ENCODE results near the gene SERHL2. TPM values are rescaled to one million over a fixed set of nuclear protein-coding genes. Genes with fewer than 3 reads are reported as not detected.

SERHL2 gene
- polyA plus RNA-seq, 1 donor (not counting 4 experiments of a cell fraction or from before 2014, with no cell fraction given), result 2.5 TPM

GRCh38 chr22:42561856-42562255 lies 8.1 kb downstream of the SERHL2 start:
- Histone ChIP-seq H3K9me1 (ENCODE audit: control insufficient read depth, extremely low read depth, insufficient read depth, low read length) (no peaks in the 10 kb centered on the region), H3K4me1 (ENCODE audit: control insufficient read depth, extremely low read depth, insufficient read depth, low read length) (peaks cover 4% of the 10 kb centered on the region), H3K27ac (ENCODE audit: control insufficient read depth, insufficient read depth, low read length) (no peak overlapping the region), H3K4me3 (ENCODE audit: control insufficient read depth in 2 of 3, extremely low read depth in 1 of 3, insufficient read depth in 2 of 3, low read depth in 1 of 3, low read length in 3 of 3) (no peak overlapping the region), H3K79me2 (ENCODE audit: control insufficient read depth, insufficient read depth, low read length) (no peaks in the 10 kb centered on the region), H3K27me3 (ENCODE audit: control insufficient read depth, extremely low read depth, insufficient read depth, low read length) (no peaks in the 10 kb centered on the region), H3K9me3 (ENCODE audit: control insufficient read depth, low read depth, low read length) (no peaks in the 10 kb centered on the region), H3K4me2 (ENCODE audit: control insufficient read depth, extremely low read depth, insufficient read depth, low read depth, low read length) (no peak overlapping the region), H2AFZ (ENCODE audit: control insufficient read depth, low read length) (no peak overlapping the region), H3K36me3 (ENCODE audit: control insufficient read depth in 2 of 2, extremely low read depth in 1 of 2, insufficient read depth in 2 of 2, low read length in 2 of 2) (no peaks in the 10 kb centered on the region), H3K9ac (ENCODE audit: control insufficient read depth, extremely low read depth, insufficient read depth, low read length) (no peak overlapping the region), H4K20me1 (ENCODE audit: control insufficient read depth, extremely low read depth, insufficient read depth, low read length) (no peaks in the 10 kb centered on the region)
- DNase-seq (ENCODE audit: low read depth, low spot score), result no peak
- FAIRE-seq, result no peak
- dilution Hi-C loops (cut with MboI; ENCODE audit: extremely low pct_ligation_motif_present, low sequenced_read_pairs), result no loop called here
- TF ChIP-seq, protein P1, sequence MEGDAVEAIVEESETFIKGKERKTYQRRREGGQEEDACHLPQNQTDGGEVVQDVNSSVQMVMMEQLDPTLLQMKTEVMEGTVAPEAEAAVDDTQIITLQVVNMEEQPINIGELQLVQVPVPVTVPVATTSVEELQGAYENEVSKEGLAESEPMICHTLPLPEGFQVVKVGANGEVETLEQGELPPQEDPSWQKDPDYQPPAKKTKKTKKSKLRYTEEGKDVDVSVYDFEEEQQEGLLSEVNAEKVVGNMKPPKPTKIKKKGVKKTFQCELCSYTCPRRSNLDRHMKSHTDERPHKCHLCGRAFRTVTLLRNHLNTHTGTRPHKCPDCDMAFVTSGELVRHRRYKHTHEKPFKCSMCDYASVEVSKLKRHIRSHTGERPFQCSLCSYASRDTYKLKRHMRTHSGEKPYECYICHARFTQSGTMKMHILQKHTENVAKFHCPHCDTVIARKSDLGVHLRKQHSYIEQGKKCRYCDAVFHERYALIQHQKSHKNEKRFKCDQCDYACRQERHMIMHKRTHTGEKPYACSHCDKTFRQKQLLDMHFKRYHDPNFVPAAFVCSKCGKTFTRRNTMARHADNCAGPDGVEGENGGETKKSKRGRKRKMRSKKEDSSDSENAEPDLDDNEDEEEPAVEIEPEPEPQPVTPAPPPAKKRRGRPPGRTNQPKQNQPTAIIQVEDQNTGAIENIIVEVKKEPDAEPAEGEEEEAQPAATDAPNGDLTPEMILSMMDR (optimal IDR thresholded peaks at IDR 0.05 in 1 of 3, IDR thresholded peaks at IDR 0.05 in 1 of 3, conservative IDR thresholded peaks at IDR 0.05 in 1 of 3; ENCODE audit: extremely low read depth in 1 of 3, insufficient read depth in 2 of 3, low read length in 3 of 3), result no peak
- no peak for TF ChIP-seq EZH2 (IDR thresholded peaks at IDR 0.05; ENCODE audit: low read length)

GRCh38 chr22:42562279-42562678 lies 8.5 kb downstream of the SERHL2 start:
- no peak overlapping the region for H2AFZ ChIP-seq (ENCODE audit: control insufficient read depth, low read length)
- H4K20me1 ChIP-seq (ENCODE audit: control insufficient read depth, extremely low read depth, insufficient read depth, low read length), result no peaks in the 10 kb centered on the region
- no peaks in the 10 kb centered on the region for H3K36me3 ChIP-seq (ENCODE audit: control insufficient read depth in 2 of 2, extremely low read depth in 1 of 2, insufficient read depth in 2 of 2, low read length in 2 of 2)
- FAIRE-seq (no peak), DNase-seq (ENCODE audit: low read depth, low spot score) (no peak)
- H3K4me1 ChIP-seq (ENCODE audit: control insufficient read depth, extremely low read depth, insufficient read depth, low read length), result peaks cover 4% of the 10 kb centered on the region
- H3K9me3 ChIP-seq (ENCODE audit: control insufficient read depth, low read depth, low read length), result no peaks in the 10 kb centered on the region
- no peaks in the 10 kb centered on the region for H3K27me3 ChIP-seq (ENCODE audit: control insufficient read depth, extremely low read depth, insufficient read depth, low read length)
- no peaks in the 10 kb centered on the region for H3K79me2 ChIP-seq (ENCODE audit: control insufficient read depth, insufficient read depth, low read length)
- no peak overlapping the region for H3K27ac ChIP-seq (ENCODE audit: control insufficient read depth, insufficient read depth, low read length)
- no peak overlapping the region for H3K9ac ChIP-seq (ENCODE audit: control insufficient read depth, extremely low read depth, insufficient read depth, low read length)
- no peak overlapping the region for H3K4me2 ChIP-seq (ENCODE audit: control insufficient read depth, extremely low read depth, insufficient read depth, low read depth, low read length)
- dilution Hi-C loops (cut with MboI; ENCODE audit: extremely low pct_ligation_motif_present, low sequenced_read_pairs), result no loop called here
- no peaks in the 10 kb centered on the region for H3K9me1 ChIP-seq (ENCODE audit: control insufficient read depth, extremely low read depth, insufficient read depth, low read length)
- no peak for TF ChIP-seq EZH2 (IDR thresholded peaks at IDR 0.05; ENCODE audit: low read length)
- TF ChIP-seq, protein P1 (optimal IDR thresholded peaks at IDR 0.05 in 1 of 3, IDR thresholded peaks at IDR 0.05 in 1 of 3, conservative IDR thresholded peaks at IDR 0.05 in 1 of 3; ENCODE audit: extremely low read depth in 1 of 3, insufficient read depth in 2 of 3, low read length in 3 of 3), result no peak
- no peak overlapping the region for H3K4me3 ChIP-seq (ENCODE audit: control insufficient read depth in 2 of 3, extremely low read depth in 1 of 3, insufficient read depth in 2 of 3, low read depth in 1 of 3, low read length in 3 of 3)

All from keratinocyte (primary cell).